Activated T-cell treated with anti-CD3 and anti-CD28 coated beads for 4 hours (primary cell): ENCODE data around the gene PPP1R26.
"Not testable (repeated sequence)": the region's sequence is repeated elsewhere in the genome, so short reads cannot be mapped to it uniquely, and the experiment has no call there.

Experiments
- DNase-seq: peaks from one replicate; pipeline ENCODE4 v3.0.0-alpha.2; 2020

PPP1R26 gene

DNA sequence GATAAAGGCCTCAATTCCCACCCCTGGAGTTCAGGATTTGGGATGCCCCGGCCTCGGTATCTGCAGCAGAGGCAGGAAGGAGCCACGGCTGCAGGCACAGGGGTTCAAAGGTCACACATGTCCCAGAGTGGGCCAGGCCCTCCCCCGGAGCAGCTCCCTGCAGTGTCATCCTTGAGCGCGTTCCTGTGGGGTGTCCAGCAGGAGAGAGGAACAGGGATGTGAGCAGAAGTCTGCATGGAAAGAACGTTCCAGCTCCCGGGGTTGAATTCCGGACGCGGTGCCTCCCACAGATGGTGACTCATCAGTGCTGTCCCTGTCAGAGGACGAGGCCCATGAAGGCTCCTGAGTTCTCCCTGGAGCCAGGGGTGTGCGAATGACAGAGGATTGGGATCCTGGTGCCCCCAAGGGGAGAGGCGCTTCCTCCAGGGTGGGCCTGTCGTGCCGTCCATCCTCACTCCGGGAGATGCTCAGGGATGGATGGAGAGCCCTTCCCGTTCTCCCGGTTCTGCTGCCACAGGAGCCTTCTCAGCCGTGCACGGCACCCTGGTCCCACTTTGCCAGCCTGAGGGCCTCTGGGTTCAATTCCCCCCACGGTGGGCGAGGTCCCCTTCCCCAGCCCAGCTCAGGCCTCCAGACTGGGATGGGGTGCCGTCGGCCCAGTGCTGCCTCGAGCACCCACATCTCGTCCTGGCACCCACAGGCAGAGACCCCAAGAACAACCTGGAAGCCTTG is 44.7 kb downstream of the PPP1R26 start:
- no peak for DNase-seq

DNA sequence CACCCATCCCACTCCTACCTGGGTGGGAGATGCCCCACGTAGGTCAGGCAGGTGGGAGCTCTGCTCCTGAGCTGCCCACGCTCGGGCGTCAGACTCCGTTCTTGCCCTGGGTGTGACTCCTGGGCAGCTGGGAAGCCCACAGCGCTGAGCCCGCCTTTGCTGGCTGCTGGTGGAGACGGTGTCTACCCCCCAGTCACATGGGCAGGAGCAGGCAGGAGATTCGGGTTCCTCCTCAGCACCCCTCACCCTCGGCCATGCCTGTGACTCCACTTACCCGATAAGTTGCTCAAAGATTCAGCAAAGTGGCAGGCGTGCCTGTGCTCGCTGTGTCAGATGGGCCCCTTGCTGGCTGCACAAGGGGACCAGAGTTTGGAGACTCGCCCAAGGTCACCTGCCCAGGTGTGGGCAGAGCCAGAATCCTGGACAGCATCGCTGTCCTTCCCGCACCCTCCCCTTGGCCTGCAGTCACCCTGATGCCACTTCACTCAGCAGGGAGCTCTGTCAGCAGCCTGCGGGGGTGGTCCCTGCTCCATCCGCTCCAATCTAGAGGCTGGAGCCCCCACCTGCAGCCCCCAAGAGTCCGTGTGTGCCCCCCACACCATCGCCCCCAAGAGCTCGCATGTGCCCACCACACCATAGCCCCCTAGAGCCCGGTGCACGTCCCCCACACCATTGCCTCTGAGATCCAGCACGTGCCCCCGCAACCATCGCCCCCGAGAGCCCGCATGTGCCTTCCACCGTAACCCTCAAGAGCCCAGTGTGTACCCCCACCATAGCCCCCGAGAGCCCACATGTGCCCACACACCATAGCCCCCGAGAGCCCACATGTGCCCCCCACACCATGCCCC is 45.9 kb downstream of the PPP1R26 start:
- DNase-seq: no peak

DNA sequence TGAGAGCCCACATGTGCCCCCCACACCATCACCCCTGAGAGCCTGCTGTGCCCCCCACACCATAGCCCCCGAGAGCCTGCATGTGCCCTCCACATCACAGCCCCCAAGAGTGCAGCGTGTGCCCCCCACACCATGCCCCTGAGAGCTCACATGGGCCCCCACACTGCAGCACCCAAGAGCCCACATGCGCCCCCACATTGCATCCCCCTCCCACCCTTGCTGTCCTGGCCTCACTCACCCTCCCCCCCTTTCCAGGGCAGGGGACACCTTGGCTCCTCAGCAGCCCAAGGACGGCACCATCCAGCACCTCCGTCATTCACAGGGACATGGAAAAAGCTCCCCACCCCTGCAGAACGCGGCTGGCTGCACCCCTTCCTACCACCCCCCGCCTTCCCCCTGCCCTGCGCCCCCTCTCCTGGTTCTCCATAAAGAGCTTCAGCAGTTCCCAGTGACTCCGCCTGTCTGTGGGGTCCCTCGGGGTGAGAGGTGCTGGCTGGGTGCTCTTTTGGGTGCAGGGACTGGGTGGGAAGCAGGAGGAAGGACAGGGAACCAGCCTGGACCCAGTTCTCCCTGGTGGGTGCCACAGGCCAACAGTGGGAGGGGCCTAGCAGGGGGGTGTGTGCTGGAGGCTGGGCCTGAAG is 46.6 kb downstream of the PPP1R26 start:
- DNase-seq: no peak

DNA sequence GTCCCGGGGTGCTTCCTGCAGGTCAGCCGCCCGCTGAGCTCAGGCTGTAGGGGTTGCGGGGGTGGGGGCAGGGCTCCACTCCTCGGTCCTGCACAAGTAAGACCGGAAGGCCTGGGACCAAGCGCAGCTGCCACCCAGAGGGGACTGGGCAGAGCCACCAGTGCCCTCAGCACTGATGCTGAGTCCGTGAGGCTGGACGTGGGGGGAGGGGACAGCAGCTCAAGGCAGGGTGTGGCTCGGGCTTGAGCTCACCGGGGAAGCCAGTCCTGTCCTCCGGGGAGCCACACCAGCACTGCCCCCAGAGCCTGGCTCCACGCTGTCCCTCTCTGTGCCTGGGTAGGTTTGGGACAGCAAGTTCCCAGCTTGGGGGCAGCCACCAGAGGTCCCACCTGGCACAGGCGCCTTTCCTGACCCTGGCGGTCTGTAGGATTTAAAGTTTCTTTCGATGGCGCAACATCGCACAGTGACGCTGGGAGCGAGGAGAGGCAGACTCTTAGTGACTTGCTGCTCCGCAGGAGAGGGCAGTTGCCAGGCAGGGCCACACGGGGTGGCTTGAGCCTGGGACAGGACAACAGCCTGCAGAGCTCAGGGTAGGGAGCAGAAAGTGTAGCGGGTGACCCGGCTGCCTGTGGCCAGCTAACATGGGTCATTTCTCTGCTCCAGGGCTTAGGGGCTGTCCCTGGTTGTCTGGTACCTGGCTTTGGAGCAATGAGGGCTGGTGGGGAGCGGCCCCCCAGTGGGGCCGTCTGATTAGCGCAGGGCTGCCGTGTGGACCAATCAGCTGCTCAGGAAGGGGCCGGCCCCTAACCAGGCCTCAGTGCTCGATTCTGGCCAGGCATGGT is 47.4 kb downstream of the PPP1R26 start:
- DNase-seq: no peak

DNA sequence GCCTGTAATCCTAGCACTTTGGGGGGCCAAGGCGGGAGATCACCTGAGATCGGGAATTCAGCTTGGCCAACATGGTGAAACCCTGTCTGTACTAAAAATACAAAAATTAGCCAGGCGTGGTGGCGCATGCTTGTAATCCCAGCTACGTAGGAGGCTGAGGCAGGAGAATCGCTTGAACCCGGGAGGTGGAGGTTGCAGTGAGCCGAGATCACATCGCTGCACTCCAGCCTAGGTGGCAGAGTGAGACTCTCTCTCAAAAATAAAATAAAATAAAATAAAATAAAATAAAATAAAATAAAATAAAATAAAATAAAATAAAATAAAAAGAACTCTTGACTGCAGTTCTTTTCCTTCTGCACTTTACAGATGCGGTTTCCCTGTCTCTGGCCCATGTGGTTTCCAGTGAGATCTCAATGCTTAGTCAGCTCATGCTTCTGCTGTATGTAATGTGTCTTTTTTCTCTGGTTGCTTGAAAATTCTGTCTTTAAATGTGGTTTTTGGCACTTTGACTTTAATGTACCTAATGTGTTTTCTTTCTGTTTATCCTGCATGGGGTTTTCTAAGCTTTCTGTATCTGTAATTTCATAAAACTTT is 49.4 kb downstream of the PPP1R26 start:
- DNase-seq: not testable (repeated sequence)

DNA sequence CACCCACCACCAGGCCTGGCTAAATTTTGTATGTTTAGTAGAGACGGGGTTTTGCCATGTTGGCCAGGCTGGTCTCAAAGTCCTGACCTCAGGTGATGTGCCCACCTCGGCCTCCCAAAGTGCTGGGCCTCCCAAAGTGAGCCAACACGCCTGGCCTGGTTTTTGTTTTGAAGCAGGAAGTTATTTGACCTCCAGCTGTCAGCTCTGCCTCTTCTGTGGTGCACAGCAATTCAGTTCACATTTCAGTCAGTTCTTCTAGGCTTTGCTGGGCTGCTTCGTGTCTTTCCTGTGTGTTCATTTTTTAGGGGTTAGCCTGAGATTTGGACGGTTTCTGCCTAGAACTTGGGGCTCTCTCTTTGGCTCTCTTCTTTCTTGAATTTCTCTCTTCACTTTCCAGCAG is 50.6 kb downstream of the PPP1R26 start:
- DNase-seq: no peak

DNA sequence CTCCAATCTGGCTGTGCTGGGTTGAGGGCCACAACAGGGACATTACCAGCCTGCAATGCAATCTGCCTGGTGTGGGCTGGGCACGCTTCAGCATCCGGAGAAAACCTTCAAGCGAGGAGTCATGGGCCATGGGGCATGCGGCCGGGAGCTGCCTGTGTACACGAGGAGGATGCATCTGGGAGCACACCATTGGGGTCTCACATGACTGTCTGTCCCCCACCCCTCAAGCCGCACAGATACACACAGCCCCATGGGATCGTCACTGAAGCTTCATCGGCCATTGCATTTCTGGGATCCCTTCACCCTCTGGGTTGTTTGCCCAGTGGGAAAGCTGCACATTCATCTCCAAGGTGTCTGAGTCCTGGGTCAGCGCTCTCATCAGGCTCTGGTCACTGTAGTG is 51.5 kb downstream of the PPP1R26 start:
- no peak for DNase-seq

DNA sequence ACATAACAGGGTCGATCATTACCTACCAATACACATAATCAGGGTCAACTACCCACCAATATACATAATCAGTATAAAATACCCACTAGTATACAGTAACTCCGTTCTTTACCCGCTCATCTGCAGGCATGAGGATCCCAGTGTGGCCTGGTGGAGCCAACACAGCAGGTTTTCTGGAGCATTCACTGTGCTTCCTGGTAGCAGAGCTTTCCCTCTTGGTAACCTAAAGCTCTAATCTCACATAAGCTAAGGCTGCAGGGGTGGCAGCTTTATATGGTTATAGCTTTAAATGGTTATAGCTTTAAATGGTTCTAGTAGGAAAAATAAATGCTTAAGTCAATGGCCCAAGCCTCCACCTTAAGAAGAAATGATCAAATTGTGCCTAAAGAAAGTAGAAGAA is 53.5 kb downstream of the PPP1R26 start:
- no peak for DNase-seq

DNA sequence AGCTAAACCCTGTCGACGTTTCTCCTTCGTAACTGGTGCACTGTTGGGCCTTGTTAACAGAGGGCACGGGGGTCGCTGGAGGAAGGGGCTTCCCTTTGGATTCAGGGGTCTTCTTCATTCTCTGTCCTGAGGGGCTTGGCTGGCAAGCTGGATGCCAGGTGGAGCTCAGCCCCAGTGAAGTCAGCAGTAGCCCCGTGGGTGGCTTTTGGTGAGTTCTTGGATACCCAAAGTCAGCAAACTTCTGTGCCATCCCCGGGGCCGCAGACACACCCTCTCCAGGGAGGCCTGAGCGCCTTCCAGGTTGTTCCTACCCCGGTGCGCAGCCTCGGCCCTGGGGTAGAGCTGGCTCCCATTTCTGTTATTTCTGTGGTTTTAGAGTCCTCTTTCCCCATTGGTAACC is 54.1 kb downstream of the PPP1R26 start:
- no peak for DNase-seq

DNA sequence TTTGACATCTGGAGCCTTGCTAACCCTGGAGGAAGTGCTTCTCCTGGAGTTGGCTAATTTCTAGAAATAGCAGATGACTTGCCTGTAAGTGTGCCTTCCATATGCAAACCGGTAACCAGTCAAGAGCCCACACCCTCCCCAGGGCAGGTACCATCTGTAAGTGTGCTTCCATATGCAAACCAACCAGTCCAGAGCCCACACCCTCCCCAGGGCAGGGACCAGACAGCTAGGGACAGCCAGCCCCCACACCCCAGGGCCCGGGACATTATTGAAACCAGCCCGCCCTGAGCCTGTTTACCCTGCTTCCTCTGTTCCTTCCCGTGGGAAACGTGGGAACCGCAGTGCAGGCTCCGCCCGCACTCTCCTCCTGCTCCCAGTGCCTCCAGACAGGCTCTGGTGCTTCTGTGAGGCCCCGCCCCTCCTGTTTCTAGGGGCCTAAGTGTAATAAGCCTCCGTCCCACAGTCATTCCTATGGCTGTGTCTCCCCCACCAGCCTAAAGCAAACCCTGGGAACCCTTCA is 54.7 kb downstream of the PPP1R26 start:
- not testable (repeated sequence) for DNase-seq

DNA sequence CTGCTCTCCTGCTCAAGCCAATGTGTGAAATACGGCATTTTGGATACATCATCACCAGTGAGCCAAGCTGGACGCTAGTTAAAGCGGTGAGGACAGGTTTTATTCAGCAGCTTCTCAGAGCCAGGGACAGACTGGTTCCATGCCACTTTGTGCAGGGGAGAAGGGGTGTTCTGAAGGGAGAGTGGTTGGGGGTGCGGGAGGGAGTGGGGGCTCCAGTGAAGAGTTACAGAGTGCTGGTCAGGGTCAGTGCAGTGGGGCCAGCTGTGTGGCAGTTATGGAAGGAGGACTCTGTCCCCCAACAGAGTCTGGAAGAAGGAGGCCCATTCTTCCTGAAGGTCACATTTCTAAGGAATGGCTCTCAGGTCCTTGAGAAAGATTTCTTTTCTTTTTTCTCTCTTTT is 55.2 kb downstream of the PPP1R26 start:
- DNase-seq: not testable (repeated sequence)

DNA sequence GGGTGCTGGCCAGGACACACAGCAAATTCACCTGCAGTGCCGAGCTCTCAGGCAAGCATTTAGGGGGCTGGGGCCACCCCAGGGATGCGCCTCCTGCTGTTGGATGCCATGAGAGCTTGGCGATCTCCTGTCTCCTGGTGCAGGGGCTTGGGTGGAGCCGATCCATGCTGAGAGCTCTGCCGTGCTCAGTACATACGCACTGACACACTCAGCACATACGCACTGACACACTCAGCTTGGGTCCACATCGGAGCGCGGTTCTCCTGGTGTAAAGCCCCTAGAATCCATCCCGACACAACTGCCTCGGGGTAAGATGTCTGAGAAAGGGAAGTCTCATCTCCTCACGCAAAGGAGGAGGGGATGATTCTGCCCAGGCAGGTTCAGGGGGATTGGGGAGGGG is 56.0 kb downstream of the PPP1R26 start:
- not testable (repeated sequence) for DNase-seq

DNA sequence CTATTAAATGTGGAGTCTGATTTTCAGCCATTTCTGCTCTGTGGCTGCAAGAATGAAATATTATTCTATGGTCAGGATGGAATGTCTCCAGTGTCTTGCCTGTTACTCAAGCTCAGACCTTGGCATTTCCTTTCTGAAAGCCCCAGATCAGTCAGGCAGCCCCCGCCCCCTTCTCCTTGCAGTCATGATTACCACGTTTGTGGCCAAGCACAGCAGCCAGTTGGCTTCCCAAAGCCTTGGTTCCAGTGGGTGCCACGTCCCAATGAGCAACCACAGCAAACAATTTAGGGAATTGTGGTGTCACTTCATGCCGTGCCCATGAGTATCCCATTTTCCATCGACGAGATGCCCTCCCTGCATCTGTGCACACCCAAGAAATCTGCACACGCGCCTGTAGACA is 56.6 kb downstream of the PPP1R26 start:
- no peak for DNase-seq
